Vagina (tissue), 2 donors: ENCODE data around the gene COTL1.

Source experiments
- POLR2A ChIP-seq, 2 donors: fragments of 450-650 bp; IDR thresholded peaks; one replicate each; pipeline ENCODE4 v1.6.1; 2017; ENCODE audit warnings: antibody characterized with exemption in 2 of 2, mild to moderate bottlenecking in 2 of 2, moderate library complexity in 2 of 2
- POLR2AphosphoS5 ChIP-seq, 2 donors: sonication (generic); formaldehyde crosslinking; IDR thresholded peaks; one replicate each; pipeline ENCODE4 v1.9.0; 2017; ENCODE audit warnings: antibody characterized with exemption in 2 of 2, mild to moderate bottlenecking in 2 of 2, low read depth in 1 of 2; ENCODE audit not compliant: insufficient read depth in 1 of 2
- TF ChIP-seq, protein P1 (sequence below), 3 experiments: fragments of 450-650 bp in 2 of 3; fragments of 200-600 bp in 1 of 3; sonication (generic) in 1 of 3; IDR thresholded peaks; one replicate each; pipeline ENCODE4 v1.5.1; 2017 to 2019; ENCODE audit warnings: antibody characterized with exemption in 3 of 3, mild to moderate bottlenecking in 2 of 3, moderate library complexity in 2 of 3

DNA sequence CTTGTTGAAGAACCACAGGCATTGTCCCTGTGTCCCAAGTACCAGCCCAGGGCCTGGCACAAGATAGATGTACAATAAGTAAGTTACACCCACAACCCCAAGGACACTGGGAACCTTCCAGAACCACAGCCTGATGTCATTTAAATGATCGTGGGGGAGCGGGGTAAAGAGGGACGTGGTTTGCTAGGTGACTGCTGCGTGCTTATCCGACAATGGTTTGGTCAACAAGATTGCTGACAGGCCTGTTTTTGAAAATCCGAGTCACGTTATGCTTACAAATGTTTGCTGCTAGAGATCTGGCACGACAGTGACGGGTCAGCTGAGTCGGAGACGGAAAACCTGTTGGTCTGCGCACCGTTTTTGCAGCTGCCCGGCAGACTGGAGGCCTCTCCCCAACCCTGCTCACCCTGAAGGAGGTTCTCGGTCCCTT, 22.8 kb downstream of the COTL1 start:
- TF ChIP-seq, protein P1, sequence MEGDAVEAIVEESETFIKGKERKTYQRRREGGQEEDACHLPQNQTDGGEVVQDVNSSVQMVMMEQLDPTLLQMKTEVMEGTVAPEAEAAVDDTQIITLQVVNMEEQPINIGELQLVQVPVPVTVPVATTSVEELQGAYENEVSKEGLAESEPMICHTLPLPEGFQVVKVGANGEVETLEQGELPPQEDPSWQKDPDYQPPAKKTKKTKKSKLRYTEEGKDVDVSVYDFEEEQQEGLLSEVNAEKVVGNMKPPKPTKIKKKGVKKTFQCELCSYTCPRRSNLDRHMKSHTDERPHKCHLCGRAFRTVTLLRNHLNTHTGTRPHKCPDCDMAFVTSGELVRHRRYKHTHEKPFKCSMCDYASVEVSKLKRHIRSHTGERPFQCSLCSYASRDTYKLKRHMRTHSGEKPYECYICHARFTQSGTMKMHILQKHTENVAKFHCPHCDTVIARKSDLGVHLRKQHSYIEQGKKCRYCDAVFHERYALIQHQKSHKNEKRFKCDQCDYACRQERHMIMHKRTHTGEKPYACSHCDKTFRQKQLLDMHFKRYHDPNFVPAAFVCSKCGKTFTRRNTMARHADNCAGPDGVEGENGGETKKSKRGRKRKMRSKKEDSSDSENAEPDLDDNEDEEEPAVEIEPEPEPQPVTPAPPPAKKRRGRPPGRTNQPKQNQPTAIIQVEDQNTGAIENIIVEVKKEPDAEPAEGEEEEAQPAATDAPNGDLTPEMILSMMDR (IDR thresholded peaks at IDR 0.05): no peak
- TF ChIP-seq POLR2A (IDR thresholded peaks at IDR 0.05): no peak
- TF ChIP-seq POLR2AphosphoS5 (IDR thresholded peaks at IDR 0.05; ENCODE audit: insufficient read depth in 1 of 2, low read depth in 1 of 2): no peak
